ENCODE measurements around the gene UBFD1. TPM values are rescaled to one million over a fixed set of nuclear protein-coding genes. Genes with fewer than 3 reads are reported as not detected.

Gene UBFD1
- total RNA-seq, 3 donors from 2014 or later (not counting 1 experiment from before 2014, with no cell fraction given): 51.4 to 65.8 (median 63.6) TPM

DNA sequence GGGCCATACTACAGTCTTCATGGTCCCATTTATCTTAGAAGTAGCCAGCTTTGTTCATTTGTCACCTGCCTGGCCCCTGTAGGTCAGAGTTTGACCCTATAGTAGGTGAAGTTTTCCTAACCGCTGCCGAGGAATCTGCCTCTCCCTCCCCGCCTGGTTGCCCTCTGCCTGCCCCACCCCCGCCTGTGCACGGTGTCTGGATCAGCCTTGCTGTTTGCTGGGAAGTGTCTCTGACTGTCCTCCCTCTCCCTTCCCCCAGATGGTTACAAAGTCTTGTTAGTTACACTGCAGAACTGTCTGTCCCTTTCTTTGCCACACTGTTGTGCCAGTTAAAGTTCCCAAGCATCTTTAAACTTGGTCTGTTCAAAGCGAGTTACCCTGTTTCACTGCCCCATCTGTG, 5.7 kb downstream of the UBFD1 start:
- no peak overlapping the region for H3K27ac Mint-ChIP-seq
- DNase-seq: no peak
- TF ChIP-seq, protein P1, sequence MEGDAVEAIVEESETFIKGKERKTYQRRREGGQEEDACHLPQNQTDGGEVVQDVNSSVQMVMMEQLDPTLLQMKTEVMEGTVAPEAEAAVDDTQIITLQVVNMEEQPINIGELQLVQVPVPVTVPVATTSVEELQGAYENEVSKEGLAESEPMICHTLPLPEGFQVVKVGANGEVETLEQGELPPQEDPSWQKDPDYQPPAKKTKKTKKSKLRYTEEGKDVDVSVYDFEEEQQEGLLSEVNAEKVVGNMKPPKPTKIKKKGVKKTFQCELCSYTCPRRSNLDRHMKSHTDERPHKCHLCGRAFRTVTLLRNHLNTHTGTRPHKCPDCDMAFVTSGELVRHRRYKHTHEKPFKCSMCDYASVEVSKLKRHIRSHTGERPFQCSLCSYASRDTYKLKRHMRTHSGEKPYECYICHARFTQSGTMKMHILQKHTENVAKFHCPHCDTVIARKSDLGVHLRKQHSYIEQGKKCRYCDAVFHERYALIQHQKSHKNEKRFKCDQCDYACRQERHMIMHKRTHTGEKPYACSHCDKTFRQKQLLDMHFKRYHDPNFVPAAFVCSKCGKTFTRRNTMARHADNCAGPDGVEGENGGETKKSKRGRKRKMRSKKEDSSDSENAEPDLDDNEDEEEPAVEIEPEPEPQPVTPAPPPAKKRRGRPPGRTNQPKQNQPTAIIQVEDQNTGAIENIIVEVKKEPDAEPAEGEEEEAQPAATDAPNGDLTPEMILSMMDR (IDR thresholded peaks at IDR 0.05): no peak
- Histone ChIP-seq H3K27me3 (ENCODE audit: control insufficient read depth, insufficient read depth, low read length) (no peaks in the 10 kb centered on the region), H3K9me3 (ENCODE audit: control insufficient read depth, insufficient read depth, low read length) (no peaks in the 10 kb centered on the region), H3K4me3 (ENCODE audit: low read length) (no peak overlapping the region), H3K36me3 (ENCODE audit: control insufficient read depth, insufficient read depth, low read length) (peaks cover 66% of the 10 kb centered on the region), H3K27ac (ENCODE audit: low read length) (no peak overlapping the region), H3K4me1 (ENCODE audit: control insufficient read depth, insufficient read depth, low read length) (peaks cover 6% of the 10 kb centered on the region)
- peaks cover 10 to 18% of the 10 kb centered on the region in 2 donors for H3K4me1 Mint-ChIP-seq
- intact Hi-C loops (cut with micrococcal nuclease): no loop called here
- H3K36me3 Mint-ChIP-seq: peaks cover 23% of the 10 kb centered on the region
- H3K9me3 Mint-ChIP-seq: no peaks in the 10 kb centered on the region
- no peaks in the 10 kb centered on the region for H3K27me3 Mint-ChIP-seq (ENCODE audit: low read depth in 2 of 2)
- no peak for ATAC-seq
- 96% methylated on average over 6 of the region's 6 CpGs for WGBS (ENCODE audit: insufficient coverage)
- no peak overlapping the region for H3K4me3 Mint-ChIP-seq

DNA sequence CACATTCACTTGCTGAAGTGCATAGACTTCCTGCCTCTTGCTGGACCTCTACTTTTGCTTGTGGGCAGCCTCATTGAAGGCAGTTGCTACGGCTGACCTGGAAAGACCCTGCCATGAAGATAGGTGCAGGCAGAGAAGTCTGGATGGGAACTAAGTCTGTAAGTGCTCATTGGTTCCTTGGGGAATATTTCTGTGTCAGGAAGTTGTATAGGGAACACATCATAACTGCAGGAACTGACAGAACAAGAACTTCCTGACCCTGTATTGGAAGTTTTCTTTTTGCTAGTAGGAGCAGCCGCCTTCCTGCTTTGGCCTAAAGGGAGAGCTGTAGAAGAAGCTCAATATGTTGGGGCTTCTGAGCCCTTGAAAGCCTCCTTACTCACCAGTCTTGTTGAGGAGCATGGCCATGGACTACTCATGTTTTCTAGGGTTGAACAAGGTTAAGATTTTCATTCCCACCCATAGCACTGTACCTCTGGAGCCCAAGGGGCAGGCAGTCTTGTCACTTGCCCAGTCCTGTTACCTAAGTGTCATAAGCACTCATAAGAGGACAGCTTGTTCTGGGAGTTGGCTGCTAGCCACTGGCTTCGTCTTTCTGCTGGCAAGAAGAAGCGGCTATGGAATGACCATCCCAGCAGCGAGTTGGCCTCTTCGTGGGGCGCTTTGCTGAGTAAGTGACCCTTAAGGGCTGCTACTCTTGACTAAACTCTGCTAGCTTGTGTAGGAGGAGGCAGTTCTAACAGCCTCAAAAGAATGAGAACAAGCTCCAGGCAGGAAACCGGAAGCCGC, 7.2 kb downstream of the UBFD1 start:
- Histone ChIP-seq H3K27me3 (ENCODE audit: control insufficient read depth, insufficient read depth, low read length) (no peaks in the 10 kb centered on the region), H3K27ac (ENCODE audit: low read length) (no peak overlapping the region), H3K4me1 (ENCODE audit: control insufficient read depth, insufficient read depth, low read length) (no peaks in the 10 kb centered on the region), H3K36me3 (ENCODE audit: control insufficient read depth, insufficient read depth, low read length) (peaks cover 74% of the 10 kb centered on the region), H3K4me3 (ENCODE audit: low read length) (no peak overlapping the region), H3K9me3 (ENCODE audit: control insufficient read depth, insufficient read depth, low read length) (no peaks in the 10 kb centered on the region)
- peaks cover 0 to 16% of the 10 kb centered on the region in 2 donors for H3K4me1 Mint-ChIP-seq
- DNase-seq (no peak), ATAC-seq (no peak)
- no peak overlapping the region for H3K27ac Mint-ChIP-seq
- H3K9me3 Mint-ChIP-seq: no peaks in the 10 kb centered on the region
- over 99% methylated on average over 9 of the region's 9 CpGs for WGBS (ENCODE audit: insufficient coverage)
- no peaks in the 10 kb centered on the region for H3K27me3 Mint-ChIP-seq (ENCODE audit: low read depth in 2 of 2)
- intact Hi-C loops (cut with micrococcal nuclease): no loop called here
- peaks cover 23% of the 10 kb centered on the region for H3K36me3 Mint-ChIP-seq
- TF ChIP-seq, protein P1 (IDR thresholded peaks at IDR 0.05): no peak
- H3K4me3 Mint-ChIP-seq: no peak overlapping the region

DNA sequence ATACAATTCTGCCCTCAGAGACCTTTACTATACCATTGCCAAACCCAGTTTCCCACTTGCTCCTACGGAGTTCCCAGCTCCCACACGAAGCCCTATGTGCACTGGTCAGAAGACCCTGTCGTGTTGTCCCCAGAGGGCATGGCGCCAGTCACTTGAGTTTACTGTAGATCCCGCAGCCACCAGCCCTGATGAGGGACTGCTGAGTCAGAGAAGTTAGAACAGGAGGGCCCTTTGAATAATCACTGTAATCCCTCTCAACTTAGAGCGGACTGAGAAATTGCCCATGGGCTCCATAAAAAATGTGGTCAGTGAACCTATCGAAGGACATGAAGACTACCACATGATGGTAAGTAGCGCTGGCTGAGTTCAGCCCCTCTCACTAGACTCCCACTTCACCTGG, 9.2 kb downstream of the UBFD1 start:
- WGBS (ENCODE audit: insufficient coverage): 97% methylated on average over 8 of the region's 8 CpGs

More for the DNA sequence above, 9.2 kb downstream of the UBFD1 start:
- ATAC-seq: no peak
- H3K36me3 Mint-ChIP-seq: peaks cover 23% of the 10 kb centered on the region
- peaks cover 75% of the 10 kb centered on the region for H3K36me3 ChIP-seq (ENCODE audit: control insufficient read depth, insufficient read depth, low read length)
- H3K4me3 ChIP-seq (ENCODE audit: low read length): no peak overlapping the region
- intact Hi-C loops (cut with micrococcal nuclease): no loop called here
- peaks cover 0 to 5% of the 10 kb centered on the region in 2 donors for H3K4me1 Mint-ChIP-seq
- H3K27ac Mint-ChIP-seq: no peak overlapping the region
- no peak overlapping the region for H3K4me3 Mint-ChIP-seq
- no peaks in the 10 kb centered on the region for H3K9me3 Mint-ChIP-seq
- H3K27ac ChIP-seq (ENCODE audit: low read length): no peak overlapping the region
- H3K9me3 ChIP-seq (ENCODE audit: control insufficient read depth, insufficient read depth, low read length): no peaks in the 10 kb centered on the region
- no peaks in the 10 kb centered on the region for H3K27me3 Mint-ChIP-seq (ENCODE audit: low read depth in 2 of 2)
- no peaks in the 10 kb centered on the region for H3K27me3 ChIP-seq (ENCODE audit: control insufficient read depth, insufficient read depth, low read length)
- peaks cover 4% of the 10 kb centered on the region for H3K4me1 ChIP-seq (ENCODE audit: control insufficient read depth, insufficient read depth, low read length)
- no peak for DNase-seq
- TF ChIP-seq, protein P1 (IDR thresholded peaks at IDR 0.05): no peak

All from natural killer cell (primary cell).